Sigmoid colon (tissue), 7 donors: ENCODE data around the gene RHO. TPM values are rescaled to one million over a fixed set of nuclear protein-coding genes. Genes with fewer than 3 reads are reported as not detected.
A peak's percentile ranks its signal among the peaks of the same experiment; 100 is the strongest.

Experiments used
- DNase-seq: peaks from one replicate; pipeline ENCODE4 v3.0.0-alpha.2; 2019
- H3K27ac ChIP-seq, 4 donors: fragments of 200-600 bp; sonication (generic); one replicate each; pipeline ENCODE4 v1.5.1; 2016 to 2019; ENCODE audit warnings: mild to moderate bottlenecking in 1 of 4
- H3K27me3 ChIP-seq, 3 donors: fragments of 200-600 bp; sonication (generic); one replicate each; pipeline ENCODE4 v1.5.1; 2019; ENCODE audit warnings: mild to moderate bottlenecking in 1 of 3
- H3K36me3 ChIP-seq, 4 donors: fragments of 200-600 bp; sonication (generic); one replicate each; pipeline ENCODE4 v1.5.1; 2016 to 2019
- H3K4me1 ChIP-seq, 4 donors: fragments of 200-600 bp; sonication (generic); one replicate each; pipeline ENCODE4 v1.5.1; 2017 to 2019
- H3K4me3 ChIP-seq, 4 donors: fragments of 200-600 bp; sonication (generic); one replicate each; pipeline ENCODE4 v1.5.1; 2017 to 2019; ENCODE audit warnings: mild to moderate bottlenecking in 2 of 4, moderate library complexity in 1 of 4
- H3K9me3 ChIP-seq, 4 donors: fragments of 200-600 bp in 3 of 4; sonication (generic) in 3 of 4; one replicate each; pipeline versions ENCODE4 v1.5.1 to v1.6.1; 2013 to 2019
- EP300 ChIP-seq, 4 donors: sonication (generic); formaldehyde crosslinking; IDR thresholded peaks; one replicate each; pipeline ENCODE4 v1.6.1; 2017; ENCODE audit warnings: antibody characterized with exemption in 4 of 4
- POLR2A ChIP-seq, 2 donors: fragments of 450-650 bp; IDR thresholded peaks; one replicate each; pipeline ENCODE4 v1.6.1; 2016; ENCODE audit warnings: antibody characterized with exemption in 2 of 2, mild to moderate bottlenecking in 2 of 2, moderate library complexity in 2 of 2
- POLR2AphosphoS5 ChIP-seq, 4 donors: sonication (generic); formaldehyde crosslinking; IDR thresholded peaks; one replicate each; pipeline ENCODE4 v1.6.1; 2017; ENCODE audit warnings: antibody characterized with exemption in 4 of 4
- WGBS, 2 donors: extraction: QIAGEN DNeasy Blood & Tissue Kit; methylation state at CpG; one replicate each; pipeline ENCODE4 v1.1.7; 2013; 5-methylcytosine and 5-hydroxymethylcytosine counted together
- intact Hi-C: fragments of 100-400 bp; cut with DNase I; formaldehyde crosslinking; loops from one replicate; pipeline ENCODE4 v1.15.1; 2023
- polyA plus RNA-seq, 3 donors: library from polyadenylated mRNA; stranded (reverse); fragments of 200-250 nt; gene quantifications; one replicate each; pipeline ENCODE4 v1.2.3, GENCODE V29; 2013
- total RNA-seq, 4 donors: library from RNA; depleted of rRNA; stranded (reverse); fragments of >200 nt; gene quantifications; one replicate each; pipeline ENCODE4 v1.1.0, GENCODE V29; 2016
- TF ChIP-seq, protein P1 (sequence below), 4 experiments: fragments of 450-650 bp in 3 of 4; fragments of 200-600 bp in 1 of 4; IDR thresholded peaks; one replicate each; pipeline ENCODE4 v1.5.1; 2016 to 2019; ENCODE audit warnings: antibody characterized with exemption in 4 of 4, mild to moderate bottlenecking in 3 of 4, moderate library complexity in 2 of 4
- donor health status: healthy with polysubstance abuse.
- donor health status: Bipolar disorder and iron deficiency.
- donor health status: healthy.

Gene RHO
- total and polyA plus RNA-seq, 7 donors: not detected

DNA sequence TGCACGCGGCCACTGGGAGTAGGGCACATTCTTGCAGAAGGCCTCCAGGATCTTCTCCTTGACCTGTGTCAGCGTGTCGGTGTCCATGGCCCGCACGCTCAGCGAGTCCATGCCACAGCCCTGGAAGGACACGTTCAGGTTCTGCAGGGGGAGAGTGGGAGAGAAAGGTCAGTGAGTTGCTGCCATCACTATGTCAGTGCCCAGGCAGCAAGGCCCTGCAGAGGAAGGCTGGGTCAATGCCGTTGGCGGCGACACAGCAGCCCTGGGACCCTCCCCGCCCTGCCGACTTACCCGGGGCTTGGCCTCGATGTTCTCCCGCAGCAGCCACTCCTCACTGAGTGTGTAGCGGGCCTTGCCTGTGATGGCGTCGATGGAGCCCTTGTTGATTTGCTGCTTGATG, 34.4 kb downstream of the RHO start:
- peaks cover 0 to 10% (median 2%) of the 10 kb centered on the region in 4 donors for H3K36me3 ChIP-seq
- WGBS, 2 donors: 92 to 93% methylated on average over 19 of the region's 19 CpGs

DNA sequence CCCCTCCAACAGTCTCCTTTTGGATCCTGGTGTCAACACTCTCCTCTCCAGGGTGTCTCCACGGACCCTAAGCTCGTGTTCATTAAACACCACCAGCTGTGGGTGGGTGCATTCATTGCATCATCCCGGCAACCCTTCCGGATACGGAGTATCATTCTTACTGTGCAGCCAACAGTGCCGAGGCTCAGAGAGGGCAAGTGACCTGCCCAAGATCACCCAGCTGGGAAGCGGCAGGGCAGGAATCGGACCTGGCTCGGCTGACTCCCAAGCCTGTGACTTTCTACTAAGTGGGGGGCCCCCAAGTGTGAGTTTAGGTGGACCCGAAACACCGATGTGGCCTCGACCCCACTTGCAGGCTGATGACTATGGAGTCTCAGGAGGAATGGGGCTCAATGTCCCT, 34.9 kb downstream of the RHO start:
- no peak for TF ChIP-seq EP300 (IDR thresholded peaks at IDR 0.05)
- TF ChIP-seq, protein P1, sequence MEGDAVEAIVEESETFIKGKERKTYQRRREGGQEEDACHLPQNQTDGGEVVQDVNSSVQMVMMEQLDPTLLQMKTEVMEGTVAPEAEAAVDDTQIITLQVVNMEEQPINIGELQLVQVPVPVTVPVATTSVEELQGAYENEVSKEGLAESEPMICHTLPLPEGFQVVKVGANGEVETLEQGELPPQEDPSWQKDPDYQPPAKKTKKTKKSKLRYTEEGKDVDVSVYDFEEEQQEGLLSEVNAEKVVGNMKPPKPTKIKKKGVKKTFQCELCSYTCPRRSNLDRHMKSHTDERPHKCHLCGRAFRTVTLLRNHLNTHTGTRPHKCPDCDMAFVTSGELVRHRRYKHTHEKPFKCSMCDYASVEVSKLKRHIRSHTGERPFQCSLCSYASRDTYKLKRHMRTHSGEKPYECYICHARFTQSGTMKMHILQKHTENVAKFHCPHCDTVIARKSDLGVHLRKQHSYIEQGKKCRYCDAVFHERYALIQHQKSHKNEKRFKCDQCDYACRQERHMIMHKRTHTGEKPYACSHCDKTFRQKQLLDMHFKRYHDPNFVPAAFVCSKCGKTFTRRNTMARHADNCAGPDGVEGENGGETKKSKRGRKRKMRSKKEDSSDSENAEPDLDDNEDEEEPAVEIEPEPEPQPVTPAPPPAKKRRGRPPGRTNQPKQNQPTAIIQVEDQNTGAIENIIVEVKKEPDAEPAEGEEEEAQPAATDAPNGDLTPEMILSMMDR (IDR thresholded peaks at IDR 0.05): no peak
- TF ChIP-seq POLR2AphosphoS5 (IDR thresholded peaks at IDR 0.05): no peak
- no peak for TF ChIP-seq POLR2A (IDR thresholded peaks at IDR 0.05)
- Histone ChIP-seq H3K9me3 (no peaks in the 10 kb centered on the region), H3K27ac (peak overlapping the region in 2 of 4 donors; percentile 7 to 42), H3K27me3 (no peaks in the 10 kb centered on the region), H3K4me3 (no peak overlapping the region), H3K36me3 (peaks cover 0 to 10% (median 2%) of the 10 kb centered on the region in 4 donors), H3K4me1 (peaks cover 0 to 56% (median 53%) of the 10 kb centered on the region in 4 donors)
- no peak for DNase-seq
- 93% methylated on average over 12 of the region's 12 CpGs for WGBS, 2 donors
- intact Hi-C loops: loop anchor here (5.0 kb wide), 1 partner anchor 34 kb away; no protein-coding TSS in a partner anchor

More for the DNA sequence above, 34.4 kb downstream of the RHO start:
- no peak overlapping the region for H3K27ac ChIP-seq
- H3K4me3 ChIP-seq: no peak overlapping the region
- peaks cover 0 to 62% (median 57%) of the 10 kb centered on the region in 4 donors for H3K4me1 ChIP-seq
- H3K9me3 ChIP-seq: no peaks in the 10 kb centered on the region
- no peaks in the 10 kb centered on the region for H3K27me3 ChIP-seq
- intact Hi-C loops: loop anchor here (5.0 kb wide), 1 partner anchor 34 kb away; no protein-coding TSS in a partner anchor
- TF ChIP-seq, protein P1 (IDR thresholded peaks at IDR 0.05): no peak
- TF ChIP-seq POLR2A (IDR thresholded peaks at IDR 0.05) (no peak), EP300 (IDR thresholded peaks at IDR 0.05) (no peak), POLR2AphosphoS5 (IDR thresholded peaks at IDR 0.05) (no peak)
- DNase-seq: no peak

DNA sequence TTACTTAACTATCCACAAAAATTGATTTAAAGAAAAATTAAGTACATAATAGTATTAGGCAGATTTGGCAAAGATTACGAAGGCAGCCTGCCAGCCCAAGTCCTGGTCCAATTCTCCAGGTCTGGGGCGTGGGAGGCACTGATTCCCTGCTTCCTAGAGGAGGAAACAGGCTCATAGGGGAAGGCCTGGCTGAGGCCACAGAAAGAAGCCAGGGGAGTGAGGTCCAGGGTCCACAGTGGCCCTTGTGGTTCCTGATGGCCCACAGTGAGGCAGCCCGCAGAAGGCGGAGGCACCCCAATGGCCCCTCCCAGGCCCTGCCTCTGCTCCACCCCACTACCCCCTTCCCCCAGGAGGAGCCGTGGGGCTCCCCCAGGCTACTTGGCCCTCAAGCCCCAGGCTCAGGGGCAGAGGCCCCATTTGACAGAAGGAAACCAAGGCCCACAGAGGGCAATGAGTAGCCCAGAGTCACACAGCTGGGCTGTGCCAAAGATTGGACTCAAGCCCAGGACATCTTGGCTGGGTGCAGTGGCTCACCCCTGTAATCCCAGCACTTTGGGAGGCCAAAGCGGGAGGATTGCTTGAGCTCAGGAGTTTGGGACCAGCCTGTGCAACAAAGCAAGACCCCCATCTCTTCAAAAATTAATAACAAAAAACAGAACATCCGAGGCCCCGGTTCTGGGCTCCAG, 35.6 kb downstream of the RHO start:
- Histone ChIP-seq H3K9me3 (no peaks in the 10 kb centered on the region), H3K27me3 (no peaks in the 10 kb centered on the region), H3K27ac (peak overlapping the region; percentile 7 to 42 (median 13)), H3K36me3 (peaks cover 0 to 10% (median 2%) of the 10 kb centered on the region in 4 donors), H3K4me3 (no peak overlapping the region), H3K4me1 (peaks cover 0 to 54% (median 48%) of the 10 kb centered on the region in 4 donors)
- 75 to 89% methylated on average over 8 of the region's 8 CpGs for WGBS, 2 donors
- DNase-seq: no peak
- intact Hi-C loops: loop anchor here (5.0 kb wide), 1 partner anchor 33 kb away; no protein-coding TSS in a partner anchor
- TF ChIP-seq EP300 (IDR thresholded peaks at IDR 0.05): no peak
- TF ChIP-seq, protein P1 (IDR thresholded peaks at IDR 0.05): no peak
- TF ChIP-seq POLR2A (IDR thresholded peaks at IDR 0.05): no peak
- no peak for TF ChIP-seq POLR2AphosphoS5 (IDR thresholded peaks at IDR 0.05)

DNA sequence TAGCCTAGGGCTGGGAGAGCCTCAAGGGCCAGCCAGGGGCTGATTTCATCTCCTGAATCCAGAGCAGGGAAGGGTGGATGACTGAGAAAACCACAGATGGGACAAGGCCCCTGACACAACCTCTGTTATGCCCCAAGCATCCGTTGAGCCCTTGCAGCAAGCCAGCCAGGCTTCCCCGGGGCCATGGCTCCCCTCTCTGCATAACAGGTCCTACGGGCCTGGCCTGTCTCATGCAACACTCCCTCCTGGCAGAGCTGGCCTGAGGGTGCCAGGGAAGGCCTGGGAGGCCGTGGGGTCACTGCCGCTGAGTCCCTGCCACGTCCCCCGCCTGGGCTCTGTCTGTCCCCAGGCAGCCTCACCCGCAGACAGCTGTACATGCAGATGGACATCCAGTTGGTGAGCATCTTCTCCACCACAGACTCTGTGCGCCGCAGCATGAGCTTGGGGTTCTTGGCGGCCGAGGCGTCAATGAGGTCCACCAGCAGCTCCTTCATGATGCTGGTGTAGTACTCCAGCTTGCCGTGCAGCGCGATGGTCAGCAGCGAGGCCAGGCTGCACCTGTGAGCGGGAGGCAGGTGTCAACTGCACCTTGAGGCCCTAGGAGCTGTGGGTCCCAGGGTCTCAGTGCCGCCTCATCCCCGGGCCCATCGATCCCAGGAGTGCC, 36.7 kb downstream of the RHO start:
- H3K36me3 ChIP-seq: peaks cover 0 to 13% (median 2%) of the 10 kb centered on the region in 4 donors
- TF ChIP-seq, protein P1 (IDR thresholded peaks at IDR 0.05): no peak
- TF ChIP-seq POLR2AphosphoS5 (IDR thresholded peaks at IDR 0.05) (no peak), POLR2A (IDR thresholded peaks at IDR 0.05) (no peak)
- DNase-seq: no peak
- H3K27me3 ChIP-seq: no peaks in the 10 kb centered on the region
- H3K27ac ChIP-seq: no peak overlapping the region
- H3K9me3 ChIP-seq: no peaks in the 10 kb centered on the region
- no peak overlapping the region for H3K4me3 ChIP-seq
- intact Hi-C loops: loop anchor here (5.0 kb wide), 1 partner anchor 32 kb away; no protein-coding TSS in a partner anchor
- H3K4me1 ChIP-seq: peaks cover 0 to 53% (median 38%) of the 10 kb centered on the region in 4 donors
- 91 to 92% methylated on average over 21 of the region's 21 CpGs for WGBS, 2 donors
